ENCODE data around the gene PARVA. TPM values are rescaled to one million over a fixed set of nuclear protein-coding genes. Genes with fewer than 3 reads are reported as not detected.
"Not testable (repeated sequence)": the region's sequence is repeated elsewhere in the genome, so short reads cannot be mapped to it uniquely, and the experiment has no call there.

The PARVA gene
- total RNA-seq, 1 donor from 2014 or later = 170 TPM

GRCh38 chr11:12520054-12520453 lies 142.7 kb downstream of the PARVA start:
- Mint-ChIP-seq H3K4me3 (ENCODE audit: unreplicated experiment) (no peak overlapping the region), H3K36me3 (ENCODE audit: low read depth) (peaks cover 33% of the 10 kb centered on the region), H3K27ac (ENCODE audit: unreplicated experiment) (no peak overlapping the region), H3K9me3 (ENCODE audit: low read depth) (no peaks in the 10 kb centered on the region), H3K27me3 (ENCODE audit: low read depth) (no peaks in the 10 kb centered on the region), H3K4me1 (ENCODE audit: low read depth) (peaks cover 19% of the 10 kb centered on the region)
- TF ChIP-seq CTCF (IDR thresholded peaks at IDR 0.05) = no peak
- DNase-seq (ENCODE audit: low spot score) = no peak

DNA sequence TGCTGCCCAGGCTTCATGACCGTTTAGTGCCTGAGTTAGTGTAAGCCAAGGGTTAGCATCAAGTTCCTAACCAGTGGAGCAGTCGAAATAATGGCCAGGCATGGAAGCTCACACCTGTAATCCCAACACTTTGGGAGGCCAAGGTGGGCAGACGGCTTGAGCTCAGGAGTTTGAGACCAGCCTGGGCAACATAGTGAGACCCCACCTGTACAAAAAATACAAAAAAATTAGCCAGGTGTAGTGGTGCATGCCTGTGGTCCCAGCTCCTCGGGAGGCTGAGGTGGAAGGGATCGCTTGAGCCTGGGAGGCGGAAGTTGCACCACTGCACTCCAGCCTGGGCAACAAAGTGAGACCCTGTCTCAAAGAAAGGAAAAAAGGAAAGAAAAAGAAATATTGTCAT lies 143.2 kb downstream of the PARVA start:
- H3K27ac Mint-ChIP-seq (ENCODE audit: unreplicated experiment); H3K27me3 Mint-ChIP-seq (ENCODE audit: low read depth); H3K9me3 Mint-ChIP-seq (ENCODE audit: low read depth); H3K4me3 Mint-ChIP-seq (ENCODE audit: unreplicated experiment); DNase-seq (ENCODE audit: low spot score): not testable (repeated sequence)
- Mint-ChIP-seq H3K36me3 (ENCODE audit: low read depth) (peaks cover 32% of the 10 kb centered on the region), H3K4me1 (ENCODE audit: low read depth) (peaks cover 15% of the 10 kb centered on the region)

DNA sequence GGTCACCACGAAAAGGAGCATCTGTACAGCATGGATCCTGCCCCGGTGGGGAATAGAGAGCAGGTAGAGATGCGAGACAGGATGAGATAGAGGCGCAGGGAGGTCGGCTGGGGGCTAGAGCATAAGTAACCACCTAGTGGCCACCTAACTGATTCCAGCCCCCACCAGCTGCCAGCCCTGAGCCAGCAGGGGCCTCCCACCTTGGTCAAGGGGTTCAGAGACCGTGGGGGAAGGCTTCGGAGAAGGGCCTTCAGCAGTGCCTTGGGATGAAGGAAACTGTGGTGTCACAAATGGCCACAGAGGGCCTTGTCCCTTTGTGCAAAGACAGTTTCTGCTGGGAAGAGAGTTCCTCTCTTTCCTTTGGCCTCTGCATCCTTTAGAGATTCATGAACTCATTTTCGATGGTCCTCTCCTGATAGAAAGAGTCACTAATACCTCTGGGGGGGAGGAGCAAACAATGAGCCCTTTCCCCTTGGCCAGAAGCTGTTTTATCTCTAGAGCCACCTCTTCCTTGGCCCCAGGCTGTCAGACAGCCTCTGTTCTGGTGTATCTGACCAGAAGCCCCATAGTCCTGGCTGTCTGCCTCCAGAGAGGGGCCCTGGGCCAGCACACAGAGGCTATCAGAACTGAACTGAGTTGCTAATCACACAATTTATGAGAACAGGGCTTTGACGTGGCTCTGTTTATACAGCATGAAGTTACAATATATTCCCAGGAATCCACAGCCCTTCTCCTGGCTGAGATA lies 146.0 kb downstream of the PARVA start:
- no peak for TF ChIP-seq CTCF (IDR thresholded peaks at IDR 0.05)
- Mint-ChIP-seq H3K36me3 (ENCODE audit: low read depth) (peaks cover 31% of the 10 kb centered on the region), H3K9me3 (ENCODE audit: low read depth) (no peaks in the 10 kb centered on the region), H3K27me3 (ENCODE audit: low read depth) (no peaks in the 10 kb centered on the region), H3K4me1 (ENCODE audit: low read depth) (peaks cover 9% of the 10 kb centered on the region), H3K4me3 (ENCODE audit: unreplicated experiment) (no peak overlapping the region), H3K27ac (ENCODE audit: unreplicated experiment) (no peak overlapping the region)
- DNase-seq (ENCODE audit: low spot score) = no peak

GRCh38 chr11:12524865-12525264 lies 147.5 kb downstream of the PARVA start:
- Mint-ChIP-seq H3K9me3 (ENCODE audit: low read depth) (no peaks in the 10 kb centered on the region), H3K4me1 (ENCODE audit: low read depth) (peaks cover 9% of the 10 kb centered on the region), H3K36me3 (ENCODE audit: low read depth) (peaks cover 26% of the 10 kb centered on the region), H3K27me3 (ENCODE audit: low read depth) (no peaks in the 10 kb centered on the region), H3K4me3 (ENCODE audit: unreplicated experiment) (no peak overlapping the region), H3K27ac (ENCODE audit: unreplicated experiment) (peak overlapping the region; percentile 82)
- no peak for TF ChIP-seq CTCF (IDR thresholded peaks at IDR 0.05)
- DNase-seq (ENCODE audit: low spot score) = no peak

DNA sequence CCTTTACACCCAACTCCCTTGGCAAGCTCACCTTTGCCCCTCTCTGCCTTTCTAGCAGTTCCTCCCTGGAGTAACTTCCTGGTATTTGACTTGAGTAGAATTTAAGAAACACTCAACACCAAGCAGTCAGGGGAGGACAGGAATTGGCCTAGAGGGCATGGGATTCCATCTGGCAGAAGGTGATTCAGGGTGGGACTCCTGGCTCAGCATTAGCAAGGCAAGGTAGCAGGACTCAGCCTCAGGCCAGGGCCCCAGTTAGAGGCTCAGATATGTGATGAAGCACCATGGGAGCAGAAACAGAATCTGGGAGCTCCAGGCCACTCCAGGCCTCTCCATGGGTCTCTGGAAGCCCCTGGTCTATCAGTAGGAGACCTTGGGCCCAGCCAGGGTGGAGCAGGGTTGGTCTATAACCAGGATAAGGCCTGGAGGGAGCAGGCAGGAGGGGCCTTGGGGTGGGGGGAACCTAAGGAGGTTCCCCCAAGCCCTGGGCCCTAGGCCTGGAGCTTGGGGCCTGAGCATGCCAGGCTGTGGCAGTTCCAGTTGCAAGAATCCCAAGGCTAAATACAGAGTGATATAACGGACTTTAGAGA lies 148.2 kb downstream of the PARVA start:
- no peak for TF ChIP-seq CTCF (IDR thresholded peaks at IDR 0.05)
- Mint-ChIP-seq H3K4me1 (ENCODE audit: low read depth) (peaks cover 9% of the 10 kb centered on the region), H3K27ac (ENCODE audit: unreplicated experiment) (peak overlapping the region; percentile 69), H3K27me3 (ENCODE audit: low read depth) (no peaks in the 10 kb centered on the region), H3K4me3 (ENCODE audit: unreplicated experiment) (no peak overlapping the region), H3K36me3 (ENCODE audit: low read depth) (peaks cover 25% of the 10 kb centered on the region), H3K9me3 (ENCODE audit: low read depth) (no peaks in the 10 kb centered on the region)
- no peak for DNase-seq (ENCODE audit: low spot score)

DNA sequence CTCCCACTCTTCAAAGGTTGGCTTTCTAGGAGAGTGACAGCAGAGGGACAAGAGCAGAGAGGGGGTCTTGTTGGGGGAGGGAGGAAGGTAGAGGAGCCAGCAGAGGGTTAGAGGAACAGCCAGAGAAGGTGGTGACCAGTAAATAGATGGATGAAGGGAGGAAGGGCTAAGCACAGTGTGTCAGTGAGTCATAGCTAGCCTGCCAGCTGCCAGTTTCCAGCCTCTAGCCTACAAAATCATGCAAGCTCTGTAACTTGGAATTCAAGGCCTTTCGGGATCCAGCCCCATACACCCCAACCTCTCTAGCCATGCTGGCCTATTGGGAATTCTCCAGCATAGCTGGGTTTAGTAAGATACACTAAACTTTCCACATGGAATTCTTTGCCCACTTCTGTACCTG lies 149.4 kb downstream of the PARVA start:
- H3K27ac Mint-ChIP-seq (ENCODE audit: unreplicated experiment) = peak overlapping the region; percentile 73
- H3K36me3 Mint-ChIP-seq (ENCODE audit: low read depth) = peaks cover 26% of the 10 kb centered on the region
- DNase-seq (ENCODE audit: low spot score) = no peak
- H3K27me3 Mint-ChIP-seq (ENCODE audit: low read depth) = no peaks in the 10 kb centered on the region
- no peak overlapping the region for H3K4me3 Mint-ChIP-seq (ENCODE audit: unreplicated experiment)
- no peaks in the 10 kb centered on the region for H3K9me3 Mint-ChIP-seq (ENCODE audit: low read depth)
- peaks cover 9% of the 10 kb centered on the region for H3K4me1 Mint-ChIP-seq (ENCODE audit: low read depth)
- no peak for TF ChIP-seq CTCF (IDR thresholded peaks at IDR 0.05)

Measured in chondrocyte (in vitro differentiated cells).